K562 (cell line): Measurements from ENCODE around the gene TXNRD2. TPM values are rescaled to one million over a fixed set of nuclear protein-coding genes. Genes with fewer than 3 reads are reported as not detected.
A peak's percentile ranks its signal among the peaks of the same experiment; 100 is the strongest.

Experiments
- ATAC-seq: fragments of 200-7000 bp; cut with Tn5 transposase; 3 replicates; pipeline ENCODE4 v1.9.1; 2020; ENCODE audit warnings: moderate library complexity
- BruUV-seq: library from RNA; stranded (reverse); fragments of 400-500 nt; replicated peaks from 2 replicates; lab custom pipeline; 2021; lab: Mats Ljungman, UMichigan
- CTCF ChIA-PET: fragments of 300-600 bp; formaldehyde crosslinking; extraction: SDS; loops from one replicate; lab custom pipeline; 2021; ENCODE audit warnings: low intra/inter-chr PET ratio; lab: Yijun Ruan, JAX
- POLR2A ChIA-PET: fragments of 300-600, 350-650 bp; sonication (Branson Sonifier 250); formaldehyde crosslinking; extraction: SDS; loops from one replicate; lab custom pipeline; 2021; ENCODE audit warnings: antibody characterized with exemption, inconsistent platforms; lab: Yijun Ruan, JAX
- DNase-seq, 4 experiments: peaks; one replicate each; pipeline versions ENCODE4 v3.0.0 to v3.0.0-alpha.2; 2011 to 2018; ENCODE audit warnings: low spot score in 3 of 4, mixed read lengths in 3 of 4; ENCODE audit errors: extremely low read depth in 1 of 4
- FAIRE-seq: peaks from 2 replicates; lab custom pipeline; 2011; peaks lifted over from hg19 to GRCh38; lab: Jason Lieb, UNC
- H2AFZ ChIP-seq: 2 replicates; pipeline ENCODE4 v1.6.0; 2011; ENCODE audit warnings: low read depth, low read length, control low read depth, inconsistent platforms
- H3K27ac ChIP-seq: fragments of 200-600 bp; 3 replicates; pipeline ENCODE4 v1.8.0; 2011; ENCODE audit warnings: low read depth, mild to moderate bottlenecking, control low read depth, inconsistent platforms, low read length, moderate library complexity, mixed read lengths; ENCODE audit errors: extremely low read depth
- H3K27me3 ChIP-seq, 2 experiments: fragments of 300-600 bp in 1 of 2; 2 replicates in 1 of 2; 3 replicates in 1 of 2; pipeline versions ENCODE4 v1.6.0 to v1.8.0; 2011; ENCODE audit warnings: inconsistent platforms in 2 of 2, low read length in 2 of 2, mild to moderate bottlenecking in 1 of 2, mixed read lengths in 1 of 2, moderate library complexity in 1 of 2; ENCODE audit not compliant: control insufficient read depth in 2 of 2, insufficient read depth in 2 of 2
- H3K36me3 ChIP-seq: fragments of 300-600 bp; 3 replicates; pipeline ENCODE4 v1.8.0; 2011; ENCODE audit warnings: mild to moderate bottlenecking, low read length, inconsistent platforms; ENCODE audit not compliant: control insufficient read depth, insufficient read depth
- H3K4me1 ChIP-seq, 2 experiments: fragments of 200-600 bp in 1 of 2; replicated peaks in 1 of 2; 2 replicates in 1 of 2; 3 replicates in 1 of 2; pipeline versions ENCODE4 v1.5.1 to v1.8.0; 2011; ENCODE audit warnings: inconsistent platforms in 2 of 2, low read length in 2 of 2, mild to moderate bottlenecking in 1 of 2, mixed read lengths in 1 of 2, moderate library complexity in 1 of 2; ENCODE audit not compliant: control insufficient read depth in 2 of 2, insufficient read depth in 2 of 2
- H3K4me2 ChIP-seq: 2 replicates; pipeline ENCODE4 v1.6.1; 2011; ENCODE audit warnings: low read length, control low read depth, inconsistent platforms, mixed read lengths; ENCODE audit not compliant: insufficient read depth
- H3K4me3 ChIP-seq: fragments of 200-600 bp; sonication (generic), shearing (Covaris generic); 2 replicates; pipeline ENCODE4 v1.5.1; 2016; ENCODE audit warnings: control low read depth, inconsistent platforms
- H3K79me2 ChIP-seq: fragments of 200-600 bp; 3 replicates; pipeline ENCODE4 v1.8.0; 2011; ENCODE audit warnings: low read length, inconsistent platforms; ENCODE audit not compliant: control insufficient read depth, insufficient read depth
- H3K9ac ChIP-seq, 2 experiments: 2 replicates each; pipeline versions ENCODE4 v1.6.0 to v1.6.1; 2011; ENCODE audit warnings: low read depth in 2 of 2, low read length in 2 of 2, control low read depth in 1 of 2, inconsistent platforms in 1 of 2, mild to moderate bottlenecking in 1 of 2, mixed read lengths in 1 of 2; ENCODE audit not compliant: insufficient read depth in 1 of 2
- H3K9me1 ChIP-seq: one replicate; pipeline ENCODE4 v1.6.0; 2011; ENCODE audit warnings: inconsistent platforms, mild to moderate bottlenecking, low read length, moderate library complexity; ENCODE audit not compliant: control insufficient read depth, insufficient read depth
- H3K9me3 ChIP-seq: replicated peaks from 2 replicates; pipeline ENCODE4 v1.5.1; 2011; ENCODE audit warnings: low read depth, low read length, inconsistent platforms; ENCODE audit not compliant: control insufficient read depth, insufficient read depth
- H4K20me1 ChIP-seq: replicated peaks from 2 replicates; pipeline ENCODE4 v1.6.1; 2011; ENCODE audit warnings: low read length, inconsistent platforms, mixed read lengths; ENCODE audit not compliant: control insufficient read depth, insufficient read depth
- FOXM1 ChIP-seq, 2 experiments: fragments of 450-650 bp in 1 of 2; sonication (generic) in 1 of 2; formaldehyde crosslinking in 1 of 2; IDR thresholded peaks; 2 replicates each; pipeline versions ENCODE4 v1.6.1 to v1.9.0; 2017 to 2022; ENCODE audit warnings: low read depth in 2 of 2, mild to moderate bottlenecking in 2 of 2, missing genetic modification reagents in 1 of 2, moderate library complexity in 1 of 2
- GATAD2A ChIP-seq: fragments of 450-650 bp; IDR thresholded peaks from 2 replicates; pipeline ENCODE4 v1.6.1; 2017
- LARP7 ChIP-seq: fragments of 450-650 bp; IDR thresholded peaks from 2 replicates; pipeline ENCODE4 v1.6.1; 2016
- NELFE ChIP-seq: IDR thresholded peaks from 2 replicates; pipeline ENCODE4 v1.6.1; 2011; ENCODE audit warnings: mild to moderate bottlenecking; ENCODE audit not compliant: insufficient read depth, insufficient read length
- NFATC3 ChIP-seq: fragments of 450-650 bp; IDR thresholded peaks from 2 replicates; pipeline ENCODE4 v1.6.1; 2017; ENCODE audit warnings: mild to moderate bottlenecking
- NFYB ChIP-seq: IDR thresholded peaks from 2 replicates; pipeline ENCODE4 v1.6.1; 2011; ENCODE audit warnings: mild to moderate bottlenecking, moderate library complexity; ENCODE audit not compliant: insufficient read length; ENCODE audit errors: extremely low read depth
- NR2C2 ChIP-seq, 2 experiments: fragments of 200-800 bp in 1 of 2; sonication (Bioruptor generic) in 1 of 2; sonication (generic) in 1 of 2; formaldehyde crosslinking in 1 of 2; IDR thresholded peaks; 2 replicates each; pipeline versions ENCODE4 v1.6.1 to v1.8.0; 2016 to 2022; ENCODE audit warnings: mild to moderate bottlenecking in 1 of 2, missing compliant biosample characterization in 1 of 2, missing genetic modification characterization in 1 of 2, missing genetic modification reagents in 1 of 2
- SRSF9 ChIP-seq: fragments of 200-400 bp; formaldehyde crosslinking; IDR thresholded peaks from 2 replicates; pipeline ENCODE4 v1.6.1; 2017; ENCODE audit warnings: low read depth, low read length, borderline replicate concordance
- TEAD2 ChIP-seq: fragments of 450-650 bp; IDR thresholded peaks from 2 replicates; pipeline ENCODE4 v1.6.1; 2016; ENCODE audit warnings: missing genetic modification characterization, control low read depth, missing compliant biosample characterization
- U2AF2 ChIP-seq: fragments of 200-400 bp; formaldehyde crosslinking; optimal IDR thresholded peaks from 2 replicates; pipeline ENCODE3; 2017; ENCODE audit warnings: low read depth, mild to moderate bottlenecking, low read length
- ZBTB17 ChIP-seq: fragments of 450-650 bp; formaldehyde crosslinking; IDR thresholded peaks from 2 replicates; pipeline ENCODE4 v1.4.0; 2020; ENCODE audit warnings: mild to moderate bottlenecking
- ZBTB2 ChIP-seq: fragments of 450-650 bp; IDR thresholded peaks from 2 replicates; pipeline ENCODE4 v1.6.1; 2016; ENCODE audit warnings: antibody characterized with exemption
- ZNF121 ChIP-seq: sonication (generic); formaldehyde crosslinking; conservative IDR thresholded peaks from 2 replicates; pipeline ENCODE4 v1.8.0; 2022; ENCODE audit warnings: missing genetic modification reagents
- ZNF253 ChIP-seq: fragments of 250-450 bp; sonication (Bioruptor Pico); conservative IDR thresholded peaks from 2 replicates; pipeline ENCODE4 v1.6.1; 2021; ENCODE audit warnings: mild to moderate bottlenecking
- ZNF274 ChIP-seq: IDR thresholded peaks from 2 replicates; pipeline ENCODE4 v1.6.1; 2011; ENCODE audit warnings: low read depth, mild to moderate bottlenecking, low read length, moderate library complexity, borderline replicate concordance
- ZNF655 ChIP-seq: fragments of 250-450 bp; sonication (Bioruptor Pico); IDR thresholded peaks from 2 replicates; pipeline ENCODE4 v1.5.0; 2021
- WGBS: fragments of 100-300 bp; shearing (Covaris generic); methylation state at CpG from one replicate; pipeline ENCODE4 v1.1.6; 2016; ENCODE audit warnings: low coverage, mixed read lengths; ENCODE audit not compliant: insufficient coverage; ENCODE audit errors: missing lambda C conversion rate; 5-methylcytosine and 5-hydroxymethylcytosine counted together
- in situ Hi-C: fragments of 300-500 bp; cut with MboI; formaldehyde crosslinking; loops from 4 replicates; pipeline ENCODE4 v1.15.0; 2018; ENCODE audit warnings: inconsistent platforms, mixed read lengths
- intact Hi-C: fragments of 100-400 bp; cut with micrococcal nuclease; formaldehyde crosslinking; loops from 2 replicates; pipeline ENCODE4 v1.14.2; 2022
- polyA plus RNA-seq, 8 experiments: library from polyadenylated mRNA; depleted of rRNA in 4 of 8; stranded (reverse) in 5 of 8; unstranded in 3 of 8; fragments of >200 nt; fragmentation: Nextera tagmentation in 2 of 8; fragmentation: Illumina TruSeq in 1 of 8; extraction: Ambion mirVana in 2 of 8; extraction: Trizol in 1 of 8; gene quantifications; 2 replicates each; pipeline versions ENCODE4 v1.2.1 to v1.2.3, GENCODE V29; 2011 to 2014; ENCODE audit warnings: inconsistent platforms in 1 of 8, missing spikeins in 1 of 8
- total RNA-seq, 7 experiments: library from RNA; depleted of rRNA in 6 of 7; stranded (reverse); fragments of >200 nt in 6 of 7; fragmentation: Illumina TruSeq in 2 of 7; extraction: Trizol in 2 of 7; gene quantifications; 2 replicates each; pipeline versions ENCODE4 v1.2.1 to v1.2.3, GENCODE V29; 2011 to 2021; ENCODE audit warnings: low replicate concordance in 1 of 7

TXNRD2 gene
- total and polyA plus RNA-seq, 9 of the 15 experiments (the other 6 are each of a cell fraction or from before 2014, with no cell fraction given): 3.3 to 80.2 (median 49.4) TPM

- Histone ChIP-seq H3K36me3 (peaks cover 44% of the 10 kb centered on the region), H3K27ac (peak overlapping the region; percentile 88), H4K20me1 (no peaks in the 10 kb centered on the region), H3K9me3 (peaks cover 13% of the 10 kb centered on the region), H2AFZ (peak overlapping the region; percentile 98), H3K4me3 (peak overlapping the region; percentile 58), H3K4me1 (peaks cover 32 to 37% of the 10 kb centered on the region in 2 experiments), H3K9ac (peak overlapping the region; percentile 94 to 97), H3K9me1 (no peaks in the 10 kb centered on the region), H3K4me2 (peak overlapping the region; percentile 96), H3K79me2 (peaks cover 54% of the 10 kb centered on the region), H3K27me3 (no peaks in the 10 kb centered on the region; a peak in 1 of 5 replicates)
- ChIA-PET CTCF (interaction anchor here (0.6 kb wide), 2 partner anchors 26 to 723 kb away, joined by 3 to 4 read pairs; no protein-coding TSS in a partner anchor), POLR2A (interaction anchor here (0.6 to 4.6 kb wide), 33 partner anchors 8 to 1674 kb away, joined by 3 to 48 read pairs (median 3); partner anchors contain the start of gene TANGO2)
- in situ Hi-C loops: no loop called here
- BruUV-seq: TSS peak; percentile 37
- intact Hi-C loops: no loop called here
- DNase-seq (peak in 3 of 4 experiments; percentile 78 to 84 (median 80)), FAIRE-seq (peak; percentile 70), ATAC-seq (peak; percentile 61)
- WGBS: 23% methylated on average over 21 of the region's 21 CpGs
- no peak for TF ChIP-seq ZNF655 (CRISPR knock-in tag)
- no peak for TF ChIP-seq U2AF2
- TF ChIP-seq ZNF253 (CRISPR knock-in tag): no peak
- TF ChIP-seq NFYB: no peak
- TF ChIP-seq NFATC3: no peak
- TF ChIP-seq GATAD2A: no peak
- TF ChIP-seq ZNF274: no peak
- no peak for TF ChIP-seq FOXM1 (IDR thresholded peaks at IDR 0.05; ENCODE audit: low read depth)
- no peak for TF ChIP-seq FOXM1 (CRISPR knock-in tag; IDR thresholded peaks at IDR 0.05; ENCODE audit: low read depth)
- no peak for TF ChIP-seq LARP7
- TF ChIP-seq NELFE: no peak
- TF ChIP-seq ZBTB2: no peak
- no peak for TF ChIP-seq ZNF121 (CRISPR knock-in tag)
- TF ChIP-seq TEAD2: peak; percentile 76
- TF ChIP-seq ZBTB17 (CRISPR knock-in tag): peak; percentile 52; the same call in 1 of the 2 replicates
- no peak for TF ChIP-seq SRSF9
- no peak for TF ChIP-seq NR2C2 (CRISPR knock-in tag; IDR thresholded peaks at IDR 0.05)
- no peak for TF ChIP-seq NR2C2 (tag; IDR thresholded peaks at IDR 0.05)
Measured at GRCh38 chr22:19940536-19941364, 868 bp downstream of the TXNRD2 start.
